NCI-H2029 treated with DMSO at 0.1 percent for 48 hours (cell line): Measurements from ENCODE around the gene CHD5.

Experiments
- DNase-seq: peaks from one replicate; lab custom pipeline; 2025; lab: John Stamatoyannopoulos, UW

The CHD5 gene

DNA sequence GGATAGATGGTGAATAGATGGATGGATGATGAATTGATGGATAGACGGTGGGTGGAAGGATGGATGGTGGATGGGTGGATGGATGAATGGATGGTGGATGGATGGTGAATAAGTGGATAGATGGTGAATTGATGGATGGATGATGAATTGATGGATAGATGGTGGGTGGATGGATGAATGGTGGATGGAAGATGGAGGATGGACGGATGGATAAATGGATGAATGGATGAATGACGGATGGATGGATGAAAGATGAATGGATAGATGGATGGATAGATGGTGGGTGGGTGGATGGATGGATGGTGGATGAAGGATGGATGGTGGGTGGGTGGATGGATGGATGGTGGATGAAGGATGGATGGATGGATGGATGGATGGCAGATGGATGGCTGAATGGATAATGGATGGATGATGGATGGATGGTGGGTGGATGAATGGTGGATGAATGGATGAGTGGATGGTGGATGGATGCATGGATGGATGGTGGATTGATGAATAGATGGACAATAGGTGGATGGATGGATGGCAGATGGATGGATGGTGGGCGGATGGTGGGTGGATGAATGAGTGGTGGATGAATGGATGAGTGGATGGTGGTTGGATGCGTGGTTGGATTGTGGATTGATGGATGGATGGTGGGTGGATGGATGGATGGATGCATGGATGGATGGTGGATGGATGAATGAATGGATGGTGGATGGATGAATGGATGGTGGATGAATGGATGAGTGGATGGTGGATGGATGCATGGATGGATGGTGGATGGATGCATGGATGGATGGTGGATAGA, 5.3 kb downstream of the CHD5 start:
- DNase-seq = no peak

DNA sequence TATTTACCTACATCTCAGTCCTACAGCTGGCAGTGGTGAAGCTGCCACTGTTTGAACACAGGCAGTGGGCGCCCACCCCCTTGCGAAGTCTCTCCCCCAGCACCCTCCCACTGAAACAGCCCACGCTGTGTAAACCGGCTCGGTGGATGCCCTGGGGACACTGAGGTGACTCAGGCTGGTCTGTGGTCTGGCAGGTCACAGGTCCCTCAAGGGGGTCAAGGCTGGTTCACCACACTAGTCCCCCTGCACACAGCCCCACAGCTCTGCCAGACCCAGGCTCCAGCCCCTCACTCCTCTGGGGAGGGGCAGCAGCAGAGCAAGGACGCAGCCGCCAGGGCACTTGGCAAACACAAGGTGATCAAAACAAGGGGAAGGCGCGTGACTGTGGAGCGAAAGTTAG, 7.6 kb downstream of the CHD5 start:
- DNase-seq = no peak

DNA sequence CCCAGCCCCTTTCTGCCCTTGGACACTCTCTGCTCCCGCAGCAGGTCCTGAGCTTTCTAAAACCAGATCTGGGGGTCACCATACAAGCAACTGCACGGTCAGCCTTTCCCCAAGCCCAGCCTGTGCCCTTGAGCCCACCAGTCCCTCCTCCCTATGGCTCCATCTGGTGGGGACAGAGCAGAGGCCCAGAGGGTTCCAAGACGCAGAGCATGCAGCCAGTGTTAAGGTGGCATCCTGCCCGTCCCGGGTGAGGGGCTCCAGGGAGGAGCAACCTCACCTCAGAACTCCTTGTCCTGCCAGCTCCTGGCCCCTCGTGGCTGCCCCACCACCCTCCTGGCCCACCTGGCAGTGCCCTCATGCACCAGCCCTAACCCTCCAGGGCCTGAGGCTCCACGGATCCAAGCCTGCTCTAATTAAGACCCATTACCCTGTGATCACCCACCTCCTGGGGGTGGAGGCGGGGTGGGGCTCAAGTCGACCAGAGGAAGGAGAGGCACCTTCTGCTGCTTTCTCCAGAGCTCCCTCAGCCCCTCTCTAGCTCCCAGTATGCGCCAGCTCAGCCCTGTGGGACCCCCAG, 8.5 kb downstream of the CHD5 start:
- no peak for DNase-seq

DNA sequence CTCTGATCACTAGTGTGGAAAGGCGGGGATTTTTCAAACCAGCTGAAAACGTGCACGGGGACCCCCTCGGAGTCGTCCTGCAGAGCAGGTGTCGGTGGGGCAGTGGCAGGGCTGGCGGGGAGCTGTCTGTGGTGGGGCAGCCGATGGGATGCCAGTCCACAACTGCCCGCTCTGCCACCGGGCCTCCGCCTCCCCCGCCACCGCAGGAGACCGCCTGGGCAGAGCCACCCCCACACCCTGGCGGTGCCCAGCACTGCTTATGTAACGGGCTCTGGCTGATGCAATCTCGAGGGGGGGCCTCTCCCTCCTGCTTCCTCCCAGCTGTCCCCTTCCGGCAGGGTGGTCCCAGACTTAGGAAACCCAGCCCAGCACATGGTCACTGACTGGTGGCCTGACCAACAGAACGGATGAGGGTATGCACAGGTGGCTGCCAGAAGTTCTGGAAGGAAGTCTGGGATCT, 9.3 kb downstream of the CHD5 start:
- DNase-seq = no peak

DNA sequence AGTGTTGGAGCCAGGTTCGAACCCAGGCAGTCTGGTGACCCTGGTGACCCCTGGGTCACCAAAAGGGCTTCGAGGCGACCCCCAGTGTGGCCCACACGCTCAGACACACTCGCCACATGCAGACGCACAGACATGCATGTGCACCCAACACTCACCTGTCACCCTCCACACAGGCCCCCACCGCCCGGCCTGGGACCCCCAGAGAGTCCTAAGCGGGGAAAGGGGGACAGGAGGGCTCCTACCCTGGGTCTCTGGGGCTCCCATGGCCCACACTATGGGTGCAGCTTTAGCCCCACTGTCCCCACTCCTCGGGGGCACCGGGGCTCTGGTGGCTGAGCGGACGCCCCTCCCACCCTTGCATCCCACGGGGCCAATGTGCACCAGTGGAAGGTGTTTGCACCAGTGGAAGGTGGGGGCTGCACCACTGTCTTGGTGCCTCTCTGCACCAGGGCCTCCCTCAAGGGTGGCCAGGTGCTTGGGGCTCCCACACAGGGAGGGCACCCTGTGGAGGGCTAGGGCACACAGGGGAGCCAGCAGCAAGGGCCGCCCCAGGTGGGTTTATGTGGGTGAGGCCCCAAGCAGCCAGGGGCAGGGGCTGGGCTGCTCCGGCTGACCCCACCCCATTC, 9.9 kb downstream of the CHD5 start:
- no peak for DNase-seq

DNA sequence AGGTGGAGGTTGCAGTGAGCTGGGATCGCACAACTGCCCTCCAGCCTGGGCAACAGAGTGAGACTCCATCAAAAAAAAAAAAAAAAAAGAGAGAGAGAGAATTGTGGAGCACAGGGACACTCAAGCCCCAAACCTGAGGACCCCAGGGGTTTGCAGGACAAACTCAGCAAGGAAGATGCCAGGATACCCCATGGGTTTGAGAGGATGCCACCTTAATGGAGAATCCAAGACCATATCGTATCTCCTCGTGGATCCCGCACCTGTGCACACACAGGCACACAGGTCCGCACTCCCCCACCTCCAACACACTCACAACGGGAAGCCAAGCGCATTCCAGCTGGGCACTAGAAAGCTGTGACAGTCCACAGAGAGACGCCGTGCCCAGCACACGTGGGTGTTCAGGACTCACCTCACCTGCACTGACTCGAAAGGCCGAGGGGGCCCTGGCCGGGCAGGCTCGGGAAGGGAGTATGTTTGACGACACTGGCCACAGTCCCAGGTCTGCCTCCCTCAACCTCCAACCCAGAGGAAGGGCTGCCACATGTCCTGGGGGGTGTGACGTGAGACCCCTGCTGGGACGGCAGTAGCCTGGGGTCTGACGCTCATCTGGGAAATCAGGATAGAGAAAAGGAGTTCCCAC, 11.1 kb downstream of the CHD5 start:
- DNase-seq = no peak

DNA sequence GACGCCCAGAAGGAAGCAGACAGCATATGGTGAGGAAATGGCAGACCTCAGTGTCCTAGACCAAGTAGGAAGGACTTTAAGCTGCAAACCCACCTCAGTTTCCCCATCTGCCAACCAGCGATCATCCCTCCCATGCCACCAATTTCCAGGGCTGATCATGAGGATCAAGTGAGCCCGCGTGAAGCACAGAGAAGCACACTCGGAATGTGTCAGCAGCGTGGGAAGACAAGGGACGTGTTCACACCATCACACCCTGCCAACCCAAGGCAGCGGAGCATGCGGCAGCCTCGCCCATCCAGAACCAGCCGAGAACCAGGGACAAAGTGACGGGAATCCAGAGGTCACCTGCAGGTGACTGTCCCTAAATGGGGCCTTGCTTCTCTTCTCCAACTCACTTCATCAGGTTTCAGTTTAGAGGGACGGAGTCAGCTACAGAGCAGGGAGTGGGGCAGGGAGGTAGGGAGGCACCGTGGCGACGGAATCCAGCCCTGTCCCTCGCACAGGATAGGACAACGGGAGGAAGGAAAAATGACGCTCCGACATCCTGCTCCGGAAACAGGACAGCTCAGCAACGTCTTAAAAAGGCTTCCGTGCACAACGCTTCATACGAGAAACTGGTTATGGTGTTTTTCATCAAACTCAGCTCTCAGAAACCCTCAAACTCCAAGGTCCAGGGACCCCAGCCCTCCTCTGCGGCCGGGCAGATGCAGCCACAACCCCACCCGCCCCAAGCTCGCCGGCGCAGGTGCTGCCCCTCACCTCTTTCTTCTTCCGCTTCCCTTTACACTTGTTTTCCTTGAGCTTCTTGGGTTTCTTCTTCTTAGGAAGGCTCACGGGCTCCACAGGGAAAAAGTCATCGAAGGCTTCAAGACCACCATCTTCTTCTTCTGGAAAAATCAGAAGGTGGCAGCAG, 12.5 kb downstream of the CHD5 start:
- DNase-seq = no peak

DNA sequence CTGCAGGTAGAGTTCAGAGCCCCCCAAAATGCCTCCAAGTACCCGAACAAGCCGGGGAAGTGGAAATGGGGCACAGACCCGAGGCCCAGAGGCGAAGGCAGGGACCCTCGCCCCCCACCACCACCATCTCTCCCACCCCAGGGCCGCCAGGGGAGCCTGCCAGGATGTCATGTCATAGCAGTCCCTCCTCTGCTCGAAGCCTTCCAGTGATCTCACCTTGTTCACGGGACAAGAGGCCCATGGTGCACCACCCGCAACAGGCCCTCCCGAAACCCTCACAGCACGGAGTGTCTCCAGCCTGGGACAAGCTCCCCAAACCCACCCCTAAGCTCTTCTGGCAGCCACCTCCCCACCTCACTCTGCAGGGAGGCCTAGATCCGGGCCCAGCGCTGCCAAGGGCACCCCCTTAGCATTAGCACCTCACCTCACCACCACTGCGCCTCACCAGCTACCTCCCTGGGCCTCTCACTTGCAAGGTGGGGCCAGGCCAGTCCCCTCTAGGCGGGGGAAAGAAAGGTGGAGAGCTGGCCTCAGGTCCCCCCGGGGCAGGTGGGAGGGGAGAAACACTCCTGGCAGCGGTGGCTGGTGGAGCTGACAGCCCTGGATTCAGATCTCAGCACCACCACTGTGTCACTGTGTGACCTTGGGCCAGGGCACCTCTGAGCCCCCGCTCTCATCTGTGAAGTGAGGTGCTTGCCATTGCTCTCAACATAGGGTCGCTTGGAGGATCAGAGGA, 13.3 kb downstream of the CHD5 start:
- DNase-seq = no peak

DNA sequence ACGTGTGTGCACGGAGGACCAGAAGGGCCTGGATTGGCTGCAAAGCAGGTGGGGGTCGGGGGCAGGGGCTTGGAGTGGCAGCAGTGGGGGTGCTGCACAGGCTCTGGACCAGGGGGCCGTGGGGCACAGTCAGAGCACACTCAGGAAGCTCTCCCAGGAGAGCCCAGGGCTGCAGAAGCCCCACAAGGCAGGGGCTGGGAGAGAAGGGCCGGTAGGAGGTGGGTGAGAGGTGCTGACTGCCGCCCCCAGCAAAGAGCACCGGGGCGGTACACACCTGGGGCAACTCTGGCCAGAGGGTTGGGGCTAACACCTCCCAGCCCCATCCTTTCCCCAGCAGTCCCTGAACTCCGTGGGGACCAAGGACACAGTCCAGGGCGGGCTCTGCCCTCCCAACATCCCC, 13.9 kb downstream of the CHD5 start:
- DNase-seq = no peak

DNA sequence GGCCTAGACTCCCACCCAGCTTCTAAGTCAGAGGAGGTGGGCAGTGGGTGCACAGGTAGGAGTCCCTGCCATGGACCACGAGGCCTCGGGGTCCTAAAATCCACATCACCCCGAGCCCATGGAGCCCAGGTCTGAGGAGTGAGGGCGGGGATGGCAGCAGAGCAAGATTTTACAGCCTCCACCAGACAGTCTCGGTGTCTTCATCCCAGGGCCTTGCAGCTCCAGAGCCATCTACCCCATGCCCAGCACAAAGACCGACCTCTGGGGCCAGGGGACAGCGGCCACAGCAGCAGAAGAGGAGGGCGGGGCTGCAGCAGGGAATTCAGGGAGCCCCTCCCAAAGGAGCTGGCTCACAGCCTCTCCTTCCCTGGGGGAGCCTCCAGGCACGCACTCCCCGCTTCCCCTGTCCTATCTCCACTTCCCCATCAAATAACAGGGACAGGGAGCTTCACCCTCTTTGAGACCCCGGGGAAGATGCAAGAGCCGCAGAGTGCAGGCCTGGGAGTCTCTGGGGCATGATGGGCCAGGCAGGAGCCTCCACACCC, 14.6 kb downstream of the CHD5 start:
- no peak for DNase-seq

DNA sequence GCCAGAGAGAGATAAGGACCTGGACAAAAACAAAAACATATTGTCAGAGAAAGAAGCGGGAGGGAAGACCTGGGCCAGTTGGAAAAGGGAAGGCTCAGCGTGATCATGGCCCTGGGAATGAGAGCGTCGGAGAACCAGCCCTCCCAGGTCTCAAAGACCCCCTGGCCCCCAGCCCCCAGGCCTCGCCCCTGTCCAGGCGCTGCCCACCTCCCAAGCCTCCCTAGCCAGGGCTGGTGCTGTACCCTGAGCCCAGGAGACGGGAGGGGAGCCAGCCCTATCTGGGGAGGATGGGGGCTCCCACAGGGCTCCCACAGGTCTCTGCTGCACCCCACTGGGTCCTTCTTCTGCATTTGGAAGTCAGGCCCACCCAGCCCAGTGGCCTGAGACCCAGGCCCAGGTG, 15.1 kb downstream of the CHD5 start:
- DNase-seq = no peak

DNA sequence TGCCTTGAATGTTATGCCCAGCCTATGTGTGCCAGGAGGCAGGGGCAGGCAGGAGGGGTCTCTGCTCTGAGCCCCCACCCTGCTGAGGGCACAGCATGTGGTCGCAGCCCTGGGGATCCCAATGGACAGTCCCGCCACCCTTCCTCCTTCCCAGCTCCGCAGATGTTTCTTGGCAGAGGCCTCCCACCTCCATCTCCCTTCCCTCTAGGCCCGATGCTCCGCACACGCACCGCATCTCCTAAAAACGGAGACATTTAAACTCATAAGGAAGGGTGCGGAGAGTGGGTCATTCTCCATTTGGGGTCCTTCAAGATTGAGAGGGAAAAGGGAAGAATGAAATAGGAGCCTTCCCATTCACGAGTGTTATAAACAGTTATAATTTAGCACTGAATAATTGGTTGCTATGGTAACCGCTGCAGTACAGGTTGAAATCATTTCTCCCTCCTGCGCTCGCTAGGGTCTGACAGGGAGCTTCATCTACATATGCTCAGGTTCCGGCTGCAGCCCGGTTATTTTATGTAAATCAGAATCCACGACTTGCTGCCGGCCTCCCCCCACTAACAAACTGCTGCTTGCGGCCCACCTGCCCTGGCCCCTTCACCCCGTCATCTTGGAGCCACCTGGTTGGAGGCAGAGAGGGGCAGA, 16.0 kb downstream of the CHD5 start:
- no peak for DNase-seq

DNA sequence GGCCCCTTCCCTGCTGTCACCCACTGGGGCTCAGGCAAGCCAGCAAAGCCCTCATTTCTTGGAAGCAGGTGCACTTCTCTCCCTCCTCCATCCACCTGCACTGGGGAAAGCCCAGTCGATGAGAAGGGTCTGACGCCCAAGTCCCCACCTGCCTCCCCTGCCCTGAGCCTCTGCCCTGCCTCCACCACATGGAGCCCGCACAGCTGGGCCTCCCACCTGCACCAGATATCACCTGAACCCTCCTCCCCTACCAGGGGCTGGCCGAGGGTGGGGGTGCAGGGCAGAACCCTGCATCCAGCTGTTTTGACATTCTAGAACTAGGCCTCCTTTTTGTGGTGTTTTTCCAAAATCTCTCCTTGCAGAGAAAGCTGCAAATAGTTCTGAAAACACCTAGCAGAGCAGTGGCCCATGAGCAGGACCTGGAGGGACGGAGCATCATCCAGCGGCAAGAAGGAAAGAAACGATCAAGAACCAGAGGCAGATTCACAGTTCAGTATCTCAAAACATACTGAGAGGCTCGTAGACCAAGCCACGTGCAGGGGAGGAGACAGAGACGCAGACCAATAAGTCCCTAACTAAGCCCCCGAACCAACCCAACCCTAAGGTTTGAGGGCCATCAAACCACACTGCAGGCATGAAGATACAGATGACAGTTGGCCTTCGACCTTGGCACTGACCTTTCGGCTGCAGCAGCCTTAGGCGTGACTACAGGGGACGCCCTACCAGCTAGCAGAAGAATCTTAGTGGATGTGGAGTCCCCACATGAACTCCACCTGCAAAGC, 16.7 kb downstream of the CHD5 start:
- no peak for DNase-seq

DNA sequence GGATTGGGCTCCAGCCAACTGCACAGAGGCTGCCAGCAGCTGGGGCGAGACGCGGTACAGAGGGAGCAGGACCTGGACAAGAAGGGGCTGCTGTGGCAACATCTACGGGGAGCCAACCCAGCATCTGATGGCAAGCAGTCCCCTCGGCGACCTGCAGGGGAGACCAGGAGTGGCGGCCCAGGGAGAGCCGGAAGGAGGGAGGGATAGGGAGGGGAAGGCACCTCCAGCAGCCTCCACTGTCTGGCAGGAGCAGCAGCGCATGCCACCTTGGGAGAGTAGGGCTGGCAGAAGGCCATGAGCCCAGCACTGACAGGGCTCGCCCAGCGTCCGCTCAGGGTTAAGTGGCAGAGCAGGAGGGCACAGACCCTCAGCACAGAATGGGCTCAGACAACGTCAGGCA, 17.3 kb downstream of the CHD5 start:
- no peak for DNase-seq

DNA sequence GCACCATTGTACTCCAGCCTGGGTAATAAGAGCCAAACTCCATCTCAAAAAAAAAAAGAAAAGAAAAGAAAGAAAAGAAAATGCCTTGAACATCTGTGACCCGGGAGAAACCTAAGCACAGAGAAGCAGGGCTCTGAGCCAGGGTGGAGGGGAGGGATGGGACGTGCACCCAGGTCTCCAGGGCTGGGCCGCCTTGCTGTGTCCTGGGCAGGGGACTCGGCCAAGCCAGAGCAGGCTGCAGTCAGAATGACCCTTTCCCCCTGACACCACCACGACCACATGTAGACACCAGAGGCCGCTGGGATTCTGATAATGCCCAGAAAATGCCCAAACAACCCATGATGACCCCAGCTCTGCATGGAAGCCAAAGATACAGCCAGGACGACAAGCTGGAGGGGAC, 17.8 kb downstream of the CHD5 start:
- no peak for DNase-seq

DNA sequence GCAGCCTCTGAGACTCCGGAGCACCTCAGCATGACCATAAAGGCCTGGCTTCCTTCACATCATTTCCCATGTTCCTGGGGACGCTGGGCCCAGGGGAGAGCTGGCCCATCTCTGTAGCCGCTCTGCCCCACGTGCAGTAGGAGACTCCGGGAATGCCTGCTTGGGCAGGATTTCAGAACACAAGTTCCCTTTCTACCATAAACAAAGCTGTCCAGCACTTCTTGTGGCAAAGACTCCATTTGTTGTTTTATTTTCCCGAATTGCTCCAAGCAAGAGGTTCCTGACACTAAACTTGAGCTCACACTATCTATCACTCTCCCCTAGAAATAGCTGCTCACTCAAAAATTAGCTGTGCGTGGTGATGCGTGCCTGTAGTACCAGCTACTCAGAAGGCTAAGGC, 21.9 kb downstream of the CHD5 start:
- DNase-seq = no peak

DNA sequence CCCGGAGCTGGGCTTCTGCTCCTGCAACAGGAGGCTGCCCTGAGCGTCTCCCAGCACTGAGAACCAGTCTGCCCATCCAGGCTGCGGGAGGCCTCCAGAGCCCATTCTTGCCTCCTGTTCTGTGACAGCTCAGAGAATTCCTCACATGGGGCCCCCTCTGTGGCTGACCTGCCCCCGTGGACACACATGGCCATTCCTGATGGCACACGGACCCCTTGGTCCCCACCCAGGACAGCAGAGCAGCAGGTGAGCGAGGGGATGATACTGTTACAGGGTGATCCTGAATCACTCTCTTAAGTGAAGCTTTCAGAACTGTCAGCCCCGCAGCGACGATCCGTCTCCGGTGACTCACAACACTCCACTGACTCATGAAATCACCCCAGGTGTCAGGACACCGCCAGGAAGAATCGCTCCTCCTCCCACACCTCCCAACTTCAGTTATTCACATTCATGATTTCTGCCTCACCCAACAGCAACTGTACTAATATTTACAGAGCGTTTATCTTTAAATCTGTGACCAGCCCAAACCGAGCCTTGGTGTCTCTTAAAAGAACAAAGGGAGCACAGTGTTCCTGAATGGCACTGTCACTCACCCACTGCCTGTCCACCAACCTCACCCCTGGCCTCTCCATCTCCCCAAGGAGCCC, 22.5 kb downstream of the CHD5 start:
- DNase-seq = no peak

DNA sequence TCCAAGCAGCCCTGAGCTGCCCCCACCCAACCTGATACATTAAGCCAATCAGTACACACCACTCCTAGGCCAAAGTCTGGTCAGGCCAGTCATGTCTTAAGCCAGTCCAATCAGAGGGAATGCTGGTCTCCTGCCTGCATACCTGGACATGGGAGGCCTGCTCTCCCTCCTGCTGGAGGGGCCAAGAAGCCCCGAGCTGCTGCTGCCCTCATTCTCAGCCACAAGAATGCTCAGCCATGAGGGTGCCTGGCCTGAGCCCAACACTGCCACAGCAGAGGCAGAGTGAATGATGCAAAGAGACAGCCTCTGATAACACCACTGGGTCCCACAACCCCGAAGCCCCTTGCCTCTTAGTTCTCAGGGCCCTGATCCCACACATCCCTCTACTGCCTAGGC, 23.0 kb downstream of the CHD5 start:
- DNase-seq = no peak
